ENCODE results near the gene ILF3. TPM values are rescaled to one million over a fixed set of nuclear protein-coding genes. Genes with fewer than 3 reads are reported as not detected.

The ILF3 gene
- total RNA-seq, 5 donors from 2014 or later (not counting 1 experiment from before 2014, with no cell fraction given) = 331 to 490 (median 370) TPM

DNA sequence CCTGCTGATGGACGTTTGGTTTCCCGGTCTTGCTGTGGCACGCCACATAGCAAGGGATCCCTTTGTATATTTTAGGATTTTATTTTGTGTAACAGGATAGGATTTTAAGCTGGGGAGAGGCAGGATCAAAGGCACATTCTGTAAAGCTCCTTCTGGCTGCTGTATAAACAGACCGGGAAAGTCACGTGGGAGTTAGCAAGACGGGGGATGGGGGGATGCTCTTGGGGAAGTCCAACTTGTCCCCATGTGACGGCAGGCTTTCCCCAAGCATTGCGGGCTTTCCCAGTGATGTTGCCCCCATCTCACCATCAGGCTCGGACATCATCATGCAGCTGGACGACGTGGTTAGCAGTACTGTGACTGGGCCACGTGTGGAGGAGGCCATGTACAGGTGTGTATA lies 52.8 kb downstream of the ILF3 start:
- POLR2A ChIA-PET = no interaction called here
- DNase-seq (no peak), ATAC-seq (replicated peaks in 1 of 4) (no peak)
- 95% methylated on average over 4 of the region's 12 CpGs for WGBS (ENCODE audit: insufficient coverage)
- H3K36me3 Mint-ChIP-seq = peaks cover 5% of the 10 kb centered on the region
- peaks cover 0 to 17% of the 10 kb centered on the region in 2 donors for H3K36me3 ChIP-seq (ENCODE audit: control insufficient read depth in 2 of 2, extremely low read depth in 1 of 2, insufficient read depth in 1 of 2, low read length in 1 of 2)
- H3K27me3 Mint-ChIP-seq = no peaks in the 10 kb centered on the region
- H3K27ac Mint-ChIP-seq = no peak overlapping the region
- no peak overlapping the region for H3K27ac ChIP-seq (ENCODE audit: low read length)
- CTCF ChIA-PET = no interaction called here
- H3K27me3 ChIP-seq (replicated peaks in 1 of 2; ENCODE audit: control insufficient read depth in 2 of 2, extremely low read depth in 1 of 2, insufficient read depth in 2 of 2, low read length in 1 of 2) = no peaks in the 10 kb centered on the region
- H3K4me1 Mint-ChIP-seq = peaks cover 3 to 4% (median 4%) of the 10 kb centered on the region in 3 donors
- no peaks in the 10 kb centered on the region for H3K9me3 ChIP-seq
- H3K4me3 ChIP-seq (ENCODE audit: control insufficient read depth in 1 of 2, extremely low read depth in 1 of 2, low read length in 1 of 2) = no peak overlapping the region
- H3K9me3 Mint-ChIP-seq = no peaks in the 10 kb centered on the region
- peaks cover 0 to 3% of the 10 kb centered on the region in 2 experiments for H3K4me1 ChIP-seq (ENCODE audit: control insufficient read depth in 1 of 2, extremely low read depth in 1 of 2, insufficient read depth in 2 of 2, low read length in 2 of 2)
- no peak overlapping the region for H3K4me3 Mint-ChIP-seq

GRCh38 chr19:10707440-10707839 lies 53.3 kb downstream of the ILF3 start:
- no peak overlapping the region for H3K27ac Mint-ChIP-seq
- Histone ChIP-seq H3K4me1 (ENCODE audit: control insufficient read depth in 1 of 2, extremely low read depth in 1 of 2, insufficient read depth in 2 of 2, low read length in 2 of 2) (no peaks in the 10 kb centered on the region), H3K27me3 (replicated peaks in 1 of 2; ENCODE audit: control insufficient read depth in 2 of 2, extremely low read depth in 1 of 2, insufficient read depth in 2 of 2, low read length in 1 of 2) (no peaks in the 10 kb centered on the region), H3K4me3 (ENCODE audit: control insufficient read depth in 1 of 2, extremely low read depth in 1 of 2, low read length in 1 of 2) (no peak overlapping the region), H3K36me3 (ENCODE audit: control insufficient read depth in 2 of 2, extremely low read depth in 1 of 2, insufficient read depth in 1 of 2, low read length in 1 of 2) (peaks cover 0 to 17% of the 10 kb centered on the region in 2 donors), H3K9me3 (no peaks in the 10 kb centered on the region), H3K27ac (ENCODE audit: low read length) (no peak overlapping the region)
- ChIA-PET CTCF (no interaction called here), POLR2A (no interaction called here)
- no peak overlapping the region for H3K4me3 Mint-ChIP-seq
- H3K9me3 Mint-ChIP-seq = no peaks in the 10 kb centered on the region
- 97% methylated on average over 16 of the region's 16 CpGs for WGBS (ENCODE audit: insufficient coverage)
- H3K36me3 Mint-ChIP-seq = peaks cover 6% of the 10 kb centered on the region
- H3K4me1 Mint-ChIP-seq = no peaks in the 10 kb centered on the region
- no peaks in the 10 kb centered on the region for H3K27me3 Mint-ChIP-seq
- DNase-seq (no peak), ATAC-seq (replicated peaks in 1 of 4) (no peak)

DNA sequence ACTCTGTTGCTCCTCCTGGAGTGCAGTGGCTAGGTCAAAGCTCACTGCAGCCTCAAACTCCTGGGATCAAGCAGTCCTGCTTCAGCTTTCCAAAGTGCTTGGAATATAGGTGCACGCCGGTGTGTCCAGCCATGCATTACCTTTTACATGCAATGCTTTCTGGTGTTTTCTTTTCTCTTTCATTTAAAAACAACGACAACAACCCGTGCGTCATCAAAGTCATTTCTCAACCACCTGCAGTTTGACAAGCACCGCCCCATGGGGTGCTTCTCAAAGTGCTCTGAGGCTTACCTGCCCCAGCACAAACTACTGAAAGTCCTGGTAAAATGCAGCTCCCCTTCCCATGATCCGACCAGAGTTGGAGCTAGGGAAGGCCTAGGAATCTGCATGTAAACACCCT lies 54.1 kb downstream of the ILF3 start:
- ATAC-seq (replicated peaks in 1 of 4) (no peak), DNase-seq (no peak)
- no peak overlapping the region for H3K27ac Mint-ChIP-seq
- Histone ChIP-seq H3K4me1 (ENCODE audit: control insufficient read depth in 1 of 2, extremely low read depth in 1 of 2, insufficient read depth in 2 of 2, low read length in 2 of 2) (peaks cover 4 to 5% of the 10 kb centered on the region in 2 experiments), H3K4me3 (ENCODE audit: control insufficient read depth in 1 of 2, extremely low read depth in 1 of 2, low read length in 1 of 2) (no peak overlapping the region), H3K27ac (ENCODE audit: low read length) (no peak overlapping the region), H3K27me3 (replicated peaks in 1 of 2; ENCODE audit: control insufficient read depth in 2 of 2, extremely low read depth in 1 of 2, insufficient read depth in 2 of 2, low read length in 1 of 2) (no peaks in the 10 kb centered on the region), H3K9me3 (no peaks in the 10 kb centered on the region), H3K36me3 (ENCODE audit: control insufficient read depth in 2 of 2, extremely low read depth in 1 of 2, insufficient read depth in 1 of 2, low read length in 1 of 2) (peaks cover 6 to 23% of the 10 kb centered on the region in 2 donors)
- no peaks in the 10 kb centered on the region for H3K4me1 Mint-ChIP-seq
- H3K4me3 Mint-ChIP-seq = no peak overlapping the region
- POLR2A ChIA-PET = no interaction called here
- CTCF ChIA-PET = no interaction called here
- 78% methylated on average over 4 of the region's 7 CpGs for WGBS (ENCODE audit: insufficient coverage)
- H3K36me3 Mint-ChIP-seq = peaks cover 6% of the 10 kb centered on the region
- H3K27me3 Mint-ChIP-seq = no peaks in the 10 kb centered on the region
- no peaks in the 10 kb centered on the region for H3K9me3 Mint-ChIP-seq

DNA sequence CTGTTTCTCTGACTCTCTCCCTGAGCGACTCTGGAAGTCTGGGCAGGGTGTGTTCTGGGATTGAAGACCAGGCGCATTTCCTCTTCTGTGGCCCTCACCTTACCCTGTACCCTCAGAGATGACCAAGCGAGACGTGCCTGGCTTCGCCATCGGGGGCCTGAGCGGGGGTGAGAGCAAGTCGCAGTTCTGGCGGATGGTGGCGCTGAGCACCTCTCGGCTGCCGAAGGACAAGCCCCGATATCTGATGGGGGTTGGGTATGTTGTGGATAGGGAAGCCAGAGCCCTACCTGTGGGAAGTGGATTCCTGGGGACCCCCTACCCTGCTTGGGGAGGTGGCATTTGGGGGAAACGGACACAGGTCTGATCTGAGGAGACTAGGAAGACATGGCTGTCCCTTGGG lies 57.9 kb downstream of the ILF3 start:
- POLR2A ChIA-PET = no interaction called here
- Mint-ChIP-seq H3K36me3 (peaks cover 10% of the 10 kb centered on the region), H3K27ac (no peak overlapping the region), H3K27me3 (no peaks in the 10 kb centered on the region), H3K4me1 (peaks cover 1 to 5% (median 4%) of the 10 kb centered on the region in 3 donors), H3K4me3 (no peak overlapping the region), H3K9me3 (no peaks in the 10 kb centered on the region)
- Histone ChIP-seq H3K9me3 (no peaks in the 10 kb centered on the region), H3K4me1 (ENCODE audit: control insufficient read depth in 1 of 2, extremely low read depth in 1 of 2, insufficient read depth in 2 of 2, low read length in 2 of 2) (peaks cover 5 to 10% of the 10 kb centered on the region in 2 experiments), H3K36me3 (ENCODE audit: control insufficient read depth in 2 of 2, extremely low read depth in 1 of 2, insufficient read depth in 1 of 2, low read length in 1 of 2) (peaks cover 6 to 24% of the 10 kb centered on the region in 2 donors), H3K27me3 (replicated peaks in 1 of 2; ENCODE audit: control insufficient read depth in 2 of 2, extremely low read depth in 1 of 2, insufficient read depth in 2 of 2, low read length in 1 of 2) (no peaks in the 10 kb centered on the region), H3K4me3 (ENCODE audit: control insufficient read depth in 1 of 2, extremely low read depth in 1 of 2, low read length in 1 of 2) (no peak overlapping the region), H3K27ac (ENCODE audit: low read length) (no peak overlapping the region)
- no peak for DNase-seq
- CTCF ChIA-PET = no interaction called here
- 93% methylated on average over 3 of the region's 14 CpGs for WGBS (ENCODE audit: insufficient coverage)
- no peak for ATAC-seq (replicated peaks in 1 of 4)

DNA sequence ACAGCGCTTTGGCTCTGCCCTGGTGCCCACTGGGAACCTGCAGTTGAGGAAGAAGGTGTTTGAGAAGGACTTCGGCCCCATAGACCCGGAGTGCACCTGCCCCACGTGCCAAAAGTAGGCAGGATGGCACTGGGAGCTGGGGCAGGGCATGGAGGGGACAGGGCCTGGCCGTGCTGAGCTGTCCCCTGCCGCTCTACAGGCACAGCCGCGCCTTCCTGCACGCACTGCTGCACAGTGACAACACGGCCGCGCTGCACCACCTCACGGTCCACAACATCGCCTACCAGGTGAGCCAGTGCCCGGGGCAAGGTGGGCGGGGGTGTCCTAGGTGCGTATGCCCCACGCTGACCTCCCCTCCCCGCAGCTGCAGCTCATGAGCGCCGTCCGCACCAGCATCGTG lies 58.6 kb downstream of the ILF3 start:
- Histone ChIP-seq H3K27ac (ENCODE audit: low read length) (no peak overlapping the region), H3K4me3 (ENCODE audit: control insufficient read depth in 1 of 2, extremely low read depth in 1 of 2, low read length in 1 of 2) (no peak overlapping the region), H3K4me1 (ENCODE audit: control insufficient read depth in 1 of 2, extremely low read depth in 1 of 2, insufficient read depth in 2 of 2, low read length in 2 of 2) (peaks cover 5 to 16% of the 10 kb centered on the region in 2 experiments), H3K27me3 (replicated peaks in 1 of 2; ENCODE audit: control insufficient read depth in 2 of 2, extremely low read depth in 1 of 2, insufficient read depth in 2 of 2, low read length in 1 of 2) (no peaks in the 10 kb centered on the region), H3K36me3 (ENCODE audit: control insufficient read depth in 2 of 2, extremely low read depth in 1 of 2, insufficient read depth in 1 of 2, low read length in 1 of 2) (peaks cover 6 to 19% of the 10 kb centered on the region in 2 donors), H3K9me3 (no peaks in the 10 kb centered on the region)
- peaks cover 10% of the 10 kb centered on the region for H3K36me3 Mint-ChIP-seq
- H3K4me3 Mint-ChIP-seq = peak overlapping the region in 1 of 3 donors; percentile 19
- DNase-seq (no peak), ATAC-seq (replicated peaks in 1 of 4) (no peak)
- ChIA-PET CTCF (no interaction called here), POLR2A (interaction anchor here in 1 of 2 donors (0.7 kb wide), 1 partner anchor 159 kb away, joined by 4 read pairs; no protein-coding TSS in a partner anchor)
- H3K4me1 Mint-ChIP-seq = peaks cover 5 to 8% (median 7%) of the 10 kb centered on the region in 3 donors
- no peaks in the 10 kb centered on the region for H3K9me3 Mint-ChIP-seq
- no peaks in the 10 kb centered on the region for H3K27me3 Mint-ChIP-seq
- WGBS (ENCODE audit: insufficient coverage) = 95% methylated on average over 22 of the region's 23 CpGs
- H3K27ac Mint-ChIP-seq = no peak overlapping the region

DNA sequence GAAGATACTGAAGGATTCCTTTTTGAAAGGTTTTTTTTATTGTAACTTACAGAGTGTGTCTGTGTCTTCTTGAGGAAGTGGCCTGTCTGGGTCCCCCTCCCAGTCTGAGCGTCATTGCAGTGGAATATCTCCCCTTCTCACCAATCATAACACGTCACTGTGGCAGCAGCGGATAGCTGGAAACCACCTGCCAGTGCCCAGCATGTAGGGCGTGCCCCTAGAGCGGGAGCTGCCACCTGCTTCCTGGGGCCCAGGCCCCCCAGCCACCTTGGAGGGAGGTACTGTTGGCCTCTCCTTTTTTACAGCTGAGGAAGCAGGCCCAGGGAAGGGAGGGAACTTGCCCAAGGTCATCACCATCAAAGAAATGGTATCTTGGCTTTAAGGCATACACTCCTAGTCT lies 59.2 kb downstream of the ILF3 start:
- no peaks in the 10 kb centered on the region for H3K27me3 ChIP-seq (replicated peaks in 1 of 2; ENCODE audit: control insufficient read depth in 2 of 2, extremely low read depth in 1 of 2, insufficient read depth in 2 of 2, low read length in 1 of 2)
- H3K4me1 Mint-ChIP-seq = peaks cover 5 to 8% (median 7%) of the 10 kb centered on the region in 3 donors
- peaks cover 10% of the 10 kb centered on the region for H3K36me3 Mint-ChIP-seq
- H3K27ac ChIP-seq (ENCODE audit: low read length) = no peak overlapping the region
- 68% methylated on average over 3 of the region's 5 CpGs for WGBS (ENCODE audit: insufficient coverage)
- H3K4me3 ChIP-seq (ENCODE audit: control insufficient read depth in 1 of 2, extremely low read depth in 1 of 2, low read length in 1 of 2) = no peak overlapping the region
- no peak overlapping the region for H3K27ac Mint-ChIP-seq
- H3K4me1 ChIP-seq (ENCODE audit: control insufficient read depth in 1 of 2, extremely low read depth in 1 of 2, insufficient read depth in 2 of 2, low read length in 2 of 2) = peaks cover 5 to 16% of the 10 kb centered on the region in 2 experiments
- peaks cover 6 to 16% of the 10 kb centered on the region in 2 donors for H3K36me3 ChIP-seq (ENCODE audit: control insufficient read depth in 2 of 2, extremely low read depth in 1 of 2, insufficient read depth in 1 of 2, low read length in 1 of 2)
- no peaks in the 10 kb centered on the region for H3K9me3 Mint-ChIP-seq
- no peaks in the 10 kb centered on the region for H3K27me3 Mint-ChIP-seq
- ChIA-PET CTCF (no interaction called here), POLR2A (interaction anchor here in 1 of 2 donors (0.7 kb wide), 1 partner anchor 160 kb away, joined by 4 read pairs; no protein-coding TSS in a partner anchor)
- DNase-seq = peak in 11 of 35 experiments; percentile 9 to 75 (median 23)
- H3K4me3 Mint-ChIP-seq = peak overlapping the region in 1 of 3 donors; percentile 19
- ATAC-seq (replicated peaks in 1 of 4) = no peak
- no peaks in the 10 kb centered on the region for H3K9me3 ChIP-seq
